BLaER1 treated with 17β-estradiol and CSF1 and Interleukin-3, amounts not matched to agents 10 nM and 100 nM (cell line): ENCODE data around the gene SFTPA1.
"Not testable (repeated sequence)": the region's sequence is repeated elsewhere in the genome, so short reads cannot be mapped to it uniquely, and the experiment has no call there.

ENCODE experiments used
- H3K27ac ChIP-seq, 11 experiments: shearing (Covaris generic); formaldehyde crosslinking; 2 replicates each; pipeline ENCODE4 v1.8.1; 2022
- H3K27me3 ChIP-seq, 11 experiments: shearing (Covaris generic); formaldehyde crosslinking; 2 replicates each; pipeline ENCODE4 v1.8.1; 2022
- H3K36me3 ChIP-seq, 11 experiments: shearing (Covaris generic); formaldehyde crosslinking; 2 replicates each; pipeline ENCODE4 v1.8.1; 2022
- H3K4me1 ChIP-seq, 10 experiments: shearing (Covaris generic); formaldehyde crosslinking; 2 replicates each; pipeline ENCODE4 v1.8.1; 2022
- H3K4me2 ChIP-seq, 11 experiments: shearing (Covaris generic); formaldehyde crosslinking; 2 replicates each; pipeline ENCODE4 v1.8.1; 2022
- H3K4me3 ChIP-seq, 10 experiments: shearing (Covaris generic); formaldehyde crosslinking; 2 replicates each; pipeline ENCODE4 v1.8.1; 2022
- H3K9ac ChIP-seq, 11 experiments: shearing (Covaris generic); formaldehyde crosslinking; 2 replicates each; pipeline ENCODE4 v1.8.1; 2022
- H3K9me3 ChIP-seq, 11 experiments: shearing (Covaris generic); formaldehyde crosslinking; replicated peaks in 1 of 11; 2 replicates each; pipeline ENCODE4 v1.8.1; 2022
- H4K20me1 ChIP-seq, 11 experiments: shearing (Covaris generic); formaldehyde crosslinking; 2 replicates each; pipeline ENCODE4 v1.8.1; 2022
- Cebpa-rat ChIP-seq, 11 experiments: shearing (Covaris generic); IDR thresholded peaks; 2 replicates each; pipeline ENCODE4 v1.8.1; 2022

SFTPA1 gene

GRCh38 chr10:79610601-79611191 lies at the start of gene SFTPA1:
Gene SFTPA1 (plus strand): TSS chr10:79610939. CDS start chr10:79611826, 887 bp downstream.
- TF ChIP-seq Cebpa-rat (IDR thresholded peaks at IDR 0.05) = no peak
- no peaks in the 10 kb centered on the region for H3K36me3 ChIP-seq
- no peak within 1 kb of the TSS for H3K27ac ChIP-seq
- H4K20me1 ChIP-seq = no peaks in the 10 kb centered on the region
- no peaks in the 10 kb centered on the region for H3K27me3 ChIP-seq
- H3K4me1 ChIP-seq = peaks cover 0 to 11% (median 10%) of the 10 kb centered on the region in 10 experiments; a peak in 17 of 20 replicates
- no peak within 1 kb of the TSS for H3K9ac ChIP-seq
- no peaks in the 10 kb centered on the region for H3K9me3 ChIP-seq
- H3K4me3 ChIP-seq = no peak within 1 kb of the TSS
- peak within 1 kb of the TSS in 10 of 11 experiments; percentile 7 to 56 (median 38); a peak in 17 of 22 replicates for H3K4me2 ChIP-seq

GRCh38 chr10:79561257-79561656 lies 49.5 kb upstream of the SFTPA1 start:
- Histone ChIP-seq H3K4me3 (no peak overlapping the region), H4K20me1 (no peaks in the 10 kb centered on the region), H3K9me3 (no peaks in the 10 kb centered on the region), H3K27me3 (no peaks in the 10 kb centered on the region), H3K4me2 (no peak overlapping the region), H3K9ac (no peak overlapping the region), H3K4me1 (peaks cover 8 to 14% (median 13%) of the 10 kb centered on the region in 10 experiments; a peak in 16 of 20 replicates), H3K36me3 (no peaks in the 10 kb centered on the region), H3K27ac (no peak overlapping the region)
- TF ChIP-seq Cebpa-rat (IDR thresholded peaks at IDR 0.05) = no peak

- no peak for TF ChIP-seq Cebpa-rat (IDR thresholded peaks at IDR 0.05)
- H3K4me2 ChIP-seq = peak overlapping the region in 9 of 11 experiments; percentile 0 to 49 (median 22); a peak in 13 of 22 replicates
- no peaks in the 10 kb centered on the region for H4K20me1 ChIP-seq
- H3K27ac ChIP-seq = no peak overlapping the region
- H3K27me3 ChIP-seq = no peaks in the 10 kb centered on the region
- H3K4me3 ChIP-seq = no peak overlapping the region
- no peaks in the 10 kb centered on the region for H3K9me3 ChIP-seq
- no peak overlapping the region for H3K9ac ChIP-seq
- peaks cover 8 to 14% (median 13%) of the 10 kb centered on the region in 10 experiments; a peak in 16 of 20 replicates for H3K4me1 ChIP-seq
- no peaks in the 10 kb centered on the region for H3K36me3 ChIP-seq
Observed at GRCh38 chr10:79562135-79562756, 48.5 kb upstream of the SFTPA1 start.

GRCh38 chr10:79563426-79563825 lies 47.3 kb upstream of the SFTPA1 start:
- Histone ChIP-seq H3K9me3 (no peaks in the 10 kb centered on the region), H3K9ac (no peak overlapping the region), H3K36me3 (no peaks in the 10 kb centered on the region), H4K20me1 (no peaks in the 10 kb centered on the region), H3K4me1 (peaks cover 8 to 14% (median 13%) of the 10 kb centered on the region in 10 experiments; a peak in 16 of 20 replicates), H3K4me3 (no peak overlapping the region), H3K4me2 (peak overlapping the region in 5 of 11 experiments; percentile 2 to 44 (median 19); a peak in 5 of 22 replicates), H3K27ac (no peak overlapping the region), H3K27me3 (no peaks in the 10 kb centered on the region)
- TF ChIP-seq Cebpa-rat (IDR thresholded peaks at IDR 0.05) = no peak

- H4K20me1 ChIP-seq, H3K27ac ChIP-seq, H3K36me3 ChIP-seq, H3K9ac ChIP-seq, H3K27me3 ChIP-seq, H3K4me3 ChIP-seq: not testable (repeated sequence)
- Histone ChIP-seq H3K4me2 (peak overlapping the region in 7 of 11 experiments; percentile 11 to 51 (median 24); a peak in 8 of 22 replicates), H3K9me3 (peaks cover 20 to 43% (median 28%) of the 10 kb centered on the region in 11 experiments; a peak in 21 of 22 replicates), H3K4me1 (peaks cover 0 to 13% (median 8%) of the 10 kb centered on the region in 10 experiments; a peak in 10 of 20 replicates)
Observed at GRCh38 chr10:79570624-79571023, 40.1 kb upstream of the SFTPA1 start.

GRCh38 chr10:79579361-79579760 lies 31.4 kb upstream of the SFTPA1 start:
- Histone ChIP-seq H3K36me3 (no peaks in the 10 kb centered on the region), H4K20me1 (no peaks in the 10 kb centered on the region), H3K9me3 (peaks cover 11 to 23% (median 16%) of the 10 kb centered on the region in 11 experiments; a peak in 19 of 22 replicates), H3K27ac (no peak overlapping the region), H3K4me1 (no peaks in the 10 kb centered on the region), H3K9ac (no peak overlapping the region), H3K4me2 (no peak overlapping the region), H3K27me3 (no peaks in the 10 kb centered on the region; a peak in 1 of 22 replicates), H3K4me3 (no peak overlapping the region)
- TF ChIP-seq Cebpa-rat (IDR thresholded peaks at IDR 0.05) = no peak

GRCh38 chr10:79581044-79581443 lies 29.7 kb upstream of the SFTPA1 start:
- H3K36me3 ChIP-seq = no peaks in the 10 kb centered on the region
- H3K27ac ChIP-seq = no peak overlapping the region
- no peaks in the 10 kb centered on the region for H4K20me1 ChIP-seq
- H3K9ac ChIP-seq = no peak overlapping the region
- no peak overlapping the region for H3K4me3 ChIP-seq
- no peaks in the 10 kb centered on the region for H3K4me1 ChIP-seq
- TF ChIP-seq Cebpa-rat (IDR thresholded peaks at IDR 0.05) = no peak
- H3K4me2 ChIP-seq = no peak overlapping the region
- no peaks in the 10 kb centered on the region; a peak in 1 of 22 replicates for H3K27me3 ChIP-seq
- H3K9me3 ChIP-seq = peaks cover 0 to 9% (median 8%) of the 10 kb centered on the region in 11 experiments; a peak in 13 of 22 replicates

GRCh38 chr10:79582096-79582495 lies 28.6 kb upstream of the SFTPA1 start:
- Histone ChIP-seq H4K20me1 (no peaks in the 10 kb centered on the region), H3K36me3 (no peaks in the 10 kb centered on the region), H3K4me1 (no peaks in the 10 kb centered on the region), H3K27ac (no peak overlapping the region), H3K4me2 (no peak overlapping the region), H3K4me3 (no peak overlapping the region), H3K27me3 (no peaks in the 10 kb centered on the region; a peak in 1 of 22 replicates), H3K9ac (no peak overlapping the region), H3K9me3 (peaks cover 0 to 9% (median 8%) of the 10 kb centered on the region in 11 experiments; a peak in 13 of 22 replicates)
- no peak for TF ChIP-seq Cebpa-rat (IDR thresholded peaks at IDR 0.05)

GRCh38 chr10:79582954-79583353 lies 27.8 kb upstream of the SFTPA1 start:
- H3K9ac ChIP-seq, H3K27me3 ChIP-seq, H3K27ac ChIP-seq, H3K36me3 ChIP-seq, H3K4me2 ChIP-seq, H3K4me3 ChIP-seq, H3K9me3 ChIP-seq, H3K4me1 ChIP-seq, H4K20me1 ChIP-seq: not testable (repeated sequence)
